Measurements from ENCODE around the gene CA4. TPM values are rescaled to one million over a fixed set of nuclear protein-coding genes. Genes with fewer than 3 reads are reported as not detected.
"Not testable (repeated sequence)": the region's sequence is repeated elsewhere in the genome, so short reads cannot be mapped to it uniquely, and the experiment has no call there.

The CA4 gene
- total and polyA plus RNA-seq, 7 donors: 8.9 to 16.6 (median 11.8) TPM

GRCh38 chr17:60171753-60172079, 21.9 kb downstream of the CA4 start:
- DNase-seq (no peak), ATAC-seq (no peak)
- TF ChIP-seq CTCF (IDR thresholded peaks at IDR 0.05): no peak
- H3K27ac ChIP-seq: no peak overlapping the region
- no peak overlapping the region for H3K4me3 ChIP-seq
- no peaks in the 10 kb centered on the region for H3K9me3 ChIP-seq
- peaks cover 0 to 10% of the 10 kb centered on the region in 2 donors for H3K36me3 ChIP-seq (ENCODE audit: insufficient read depth in 1 of 2, low read depth in 1 of 2)
- peaks cover 4% of the 10 kb centered on the region for H3K4me1 ChIP-seq
- no peaks in the 10 kb centered on the region for H3K27me3 ChIP-seq (ENCODE audit: insufficient read depth in 3 of 3, low read length in 2 of 3)
- intact Hi-C loops (cut with DNase I): no loop called here
- 88 to 94% (median 90%) methylated on average over 8 of the region's 8 CpGs for WGBS, 3 donors

- Histone ChIP-seq H3K36me3 (ENCODE audit: insufficient read depth in 1 of 2, low read depth in 1 of 2) (peaks cover 0 to 21% of the 10 kb centered on the region in 2 donors), H3K27me3 (ENCODE audit: insufficient read depth in 3 of 3, low read length in 2 of 3) (no peaks in the 10 kb centered on the region), H3K4me1 (peaks cover 4% of the 10 kb centered on the region), H3K27ac (no peak overlapping the region), H3K4me3 (no peak overlapping the region), H3K9me3 (no peaks in the 10 kb centered on the region)
- 53 to 67% (median 63%) methylated on average over 2 of the region's 2 CpGs for WGBS, 3 donors
- intact Hi-C loops (cut with DNase I): no loop called here
- peak in 2 of 4 donors; percentile 12 to 35 for ATAC-seq
- no peak for DNase-seq
- no peak for TF ChIP-seq CTCF (IDR thresholded peaks at IDR 0.05)
Observed at GRCh38 chr17:60173304-60173819, 23.6 kb downstream of the CA4 start.

- intact Hi-C loops (cut with DNase I): no loop called here
- WGBS, 3 donors: 32 to 52% (median 34%) methylated on average over 3 of the region's 3 CpGs
- H3K27me3 ChIP-seq (ENCODE audit: insufficient read depth in 3 of 3, low read length in 2 of 3): no peaks in the 10 kb centered on the region
- no peak for TF ChIP-seq CTCF (IDR thresholded peaks at IDR 0.05)
- H3K9me3 ChIP-seq: no peaks in the 10 kb centered on the region
- no peak overlapping the region for H3K4me3 ChIP-seq
- no peak overlapping the region for H3K27ac ChIP-seq
- H3K36me3 ChIP-seq (ENCODE audit: insufficient read depth in 1 of 2, low read depth in 1 of 2): peaks cover 0 to 28% of the 10 kb centered on the region in 2 donors
- peaks cover 4% of the 10 kb centered on the region for H3K4me1 ChIP-seq
- ATAC-seq (no peak), DNase-seq (no peak)
Observed at GRCh38 chr17:60174035-60174434, 24.3 kb downstream of the CA4 start.

- ATAC-seq: peak in 2 of 4 donors; percentile 25 to 42
- H3K27ac ChIP-seq; H3K9me3 ChIP-seq; DNase-seq; intact Hi-C loops (cut with DNase I); H3K4me1 ChIP-seq; H3K27me3 ChIP-seq (ENCODE audit: insufficient read depth in 3 of 3, low read length in 2 of 3); H3K4me3 ChIP-seq: not testable (repeated sequence)
- peaks cover 0 to 35% of the 10 kb centered on the region in 2 donors for H3K36me3 ChIP-seq (ENCODE audit: insufficient read depth in 1 of 2, low read depth in 1 of 2)
- peak; percentile 30 for TF ChIP-seq CTCF (IDR thresholded peaks at IDR 0.05)
- WGBS, 3 donors: 84 to 92% (median 91%) methylated on average over 6 of the region's 6 CpGs
Observed at GRCh38 chr17:60174767-60175166, 25.0 kb downstream of the CA4 start.

GRCh38 chr17:60176763-60177162, 27.0 kb downstream of the CA4 start:
- H3K27me3 ChIP-seq (ENCODE audit: insufficient read depth in 3 of 3, low read length in 2 of 3); intact Hi-C loops (cut with DNase I); DNase-seq; H3K4me1 ChIP-seq; H3K4me3 ChIP-seq; ATAC-seq; H3K27ac ChIP-seq; H3K9me3 ChIP-seq: not testable (repeated sequence)
- WGBS, 3 donors: 80 to 87% (median 81%) methylated on average over 5 of the region's 5 CpGs
- H3K36me3 ChIP-seq (ENCODE audit: insufficient read depth in 1 of 2, low read depth in 1 of 2): peaks cover 0 to 55% of the 10 kb centered on the region in 2 donors

- H3K27me3 ChIP-seq (ENCODE audit: insufficient read depth in 3 of 3, low read length in 2 of 3); H3K9me3 ChIP-seq; ATAC-seq; H3K4me1 ChIP-seq; intact Hi-C loops (cut with DNase I); DNase-seq; H3K27ac ChIP-seq; H3K4me3 ChIP-seq: not testable (repeated sequence)
- peaks cover 4 to 69% of the 10 kb centered on the region in 2 donors for H3K36me3 ChIP-seq (ENCODE audit: insufficient read depth in 1 of 2, low read depth in 1 of 2)
- WGBS, 3 donors: 66 to 72% (median 67%) methylated on average over 2 of the region's 2 CpGs
Observed at GRCh38 chr17:60178180-60178579, 28.4 kb downstream of the CA4 start.

- H3K9me3 ChIP-seq; H3K4me1 ChIP-seq; H3K27me3 ChIP-seq (ENCODE audit: insufficient read depth in 3 of 3, low read length in 2 of 3); H3K27ac ChIP-seq; H3K4me3 ChIP-seq; intact Hi-C loops (cut with DNase I); DNase-seq; ATAC-seq: not testable (repeated sequence)
- peaks cover 4 to 91% of the 10 kb centered on the region in 2 donors for H3K36me3 ChIP-seq (ENCODE audit: insufficient read depth in 1 of 2, low read depth in 1 of 2)
- 87 to 94% (median 94%) methylated on average over 1 of the region's 1 CpG for WGBS, 3 donors
Observed at GRCh38 chr17:60180380-60180779, 30.6 kb downstream of the CA4 start.

GRCh38 chr17:60186372-60186771, 36.6 kb downstream of the CA4 start:
- intact Hi-C loops (cut with DNase I); H3K9me3 ChIP-seq; ATAC-seq; DNase-seq; H3K4me3 ChIP-seq; H3K4me1 ChIP-seq; H3K27me3 ChIP-seq (ENCODE audit: insufficient read depth in 3 of 3, low read length in 2 of 3); H3K27ac ChIP-seq: not testable (repeated sequence)
- peaks cover 11 to 94% of the 10 kb centered on the region in 2 donors for H3K36me3 ChIP-seq (ENCODE audit: insufficient read depth in 1 of 2, low read depth in 1 of 2)
- WGBS, 3 donors: 98 to 100% (median 100%) methylated on average over 1 of the region's 1 CpG

Data from psoas muscle (tissue), 8 donors.